ENCODE results near the gene TOMM20L. TPM values are rescaled to one million over a fixed set of nuclear protein-coding genes. Genes with fewer than 3 reads are reported as not detected.

The TOMM20L gene
- total and polyA plus RNA-seq, 2 of the 8 experiments (the other 6 are each of a cell fraction or from before 2014, with no cell fraction given), result not detected

- Histone ChIP-seq H4K8ac (ENCODE audit: extremely low read depth, insufficient read depth, low read length) (no peak overlapping the region), H3K4me1 (replicated peaks in 1 of 4; ENCODE audit: control insufficient read depth in 3 of 4, insufficient read depth in 4 of 4, low read length in 3 of 4) (no peaks in the 10 kb centered on the region), H3K9me3 (ENCODE audit: insufficient read depth in 2 of 2, low read depth in 1 of 2, low read length in 1 of 2) (no peaks in the 10 kb centered on the region), H4K20me1 (replicated peaks in 1 of 2; ENCODE audit: control insufficient read depth in 1 of 2, insufficient read depth in 2 of 2, low read length in 2 of 2) (no peaks in the 10 kb centered on the region), H3K4me3 (ENCODE audit: extremely low read depth in 1 of 4, insufficient read depth in 2 of 4, low read depth in 3 of 4, low read length in 4 of 4) (no peak overlapping the region), H2BK120ac (replicated peaks; ENCODE audit: low read depth, low read length) (no peak overlapping the region), H3K27ac (ENCODE audit: low read depth, low read length) (no peak overlapping the region), H3K14ac (ENCODE audit: insufficient read length) (no peak overlapping the region), H3K4me2 (ENCODE audit: insufficient read depth in 1 of 2, low read depth in 2 of 2, low read length in 2 of 2) (no peak overlapping the region), H2AFZ (ENCODE audit: low read length) (no peak overlapping the region), H2BK12ac (ENCODE audit: low read depth, low read length) (no peak overlapping the region), H3K4ac (replicated peaks; ENCODE audit: insufficient read length, low read depth, low read length) (no peak overlapping the region), H3K79me2 (ENCODE audit: control insufficient read depth in 1 of 2, insufficient read depth in 2 of 2, low read length in 2 of 2) (no peaks in the 10 kb centered on the region), H4K91ac (replicated peaks; ENCODE audit: insufficient read length, low read length) (no peak overlapping the region), H3K27me3 (replicated peaks in 1 of 4; ENCODE audit: control insufficient read depth in 3 of 4, extremely low read depth in 1 of 4, insufficient read depth in 3 of 4, low read length in 3 of 4) (no peaks in the 10 kb centered on the region), H3K23me2 (ENCODE audit: low read depth, low read length) (no peaks in the 10 kb centered on the region), H2BK15ac (ENCODE audit: low read length) (no peak overlapping the region), H2BK20ac (ENCODE audit: low read length) (no peak overlapping the region), H3K79me1 (ENCODE audit: low read depth, low read length) (no peaks in the 10 kb centered on the region), H3K23ac (ENCODE audit: insufficient read length) (no peak overlapping the region), H2AK5ac (ENCODE audit: low read depth, low read length) (no peak overlapping the region), H3K18ac (ENCODE audit: extremely low read depth, low read length) (no peak overlapping the region), H3K9ac (replicated peaks in 1 of 4; ENCODE audit: extremely low read depth in 1 of 4, low read depth in 3 of 4, low read length in 3 of 4) (no peak overlapping the region), H3K36me3 (ENCODE audit: control insufficient read depth in 2 of 4, insufficient read depth in 4 of 4, low read length in 3 of 4) (peaks cover 5 to 57% (median 9%) of the 10 kb centered on the region in 4 experiments; a peak in 7 of 8 replicates), H4K5ac (ENCODE audit: insufficient read length, low read depth, low read length) (no peak overlapping the region), H3K56ac (replicated peaks; ENCODE audit: insufficient read length, low read depth, low read length) (no peak overlapping the region), H2BK5ac (ENCODE audit: low read depth, low read length) (no peak overlapping the region)
- DNase-seq (ENCODE audit: low read depth in 1 of 2, low spot score in 2 of 2), result no peak
- WGBS, 2 experiments (ENCODE audit: extremely low coverage in 1 of 2, insufficient coverage in 1 of 2, insufficient read length in 1 of 2, insufficient replicate concordance in 2 of 2, low coverage in 1 of 2, low lambda C conversion rate in 2 of 2, missing lambda C conversion rate in 1 of 2), result 92% methylated on average over 1 of the region's 1 CpG; no CpG with 5 or more reads in 1 of the 2 experiments
- no peak for FAIRE-seq
- ChIA-PET CTCF (ENCODE audit: partially characterized antibody) (no interaction called here), POLR2A (ENCODE audit: partially characterized antibody) (no interaction called here)
- TF ChIP-seq HDAC2 (IDR thresholded peaks at IDR 0.05; ENCODE audit: borderline replicate concordance in 1 of 2, low read depth in 2 of 2, low read length in 2 of 2) (no peak), SP1 (IDR thresholded peaks at IDR 0.05; ENCODE audit: low read depth, low read length) (no peak), CTBP2 (IDR thresholded peaks at IDR 0.05; ENCODE audit: borderline replicate concordance, insufficient read depth, insufficient read length, low read length) (no peak), CBX5 (IDR thresholded peaks at IDR 0.05; ENCODE audit: low read depth, low read length) (no peak), NRF1 (IDR thresholded peaks at IDR 0.05; ENCODE audit: low read depth, low read length) (no peak), BCL11A (IDR thresholded peaks at IDR 0.05; ENCODE audit: low read depth in 2 of 2, low read length in 2 of 2) (no peak), ATF3 (IDR thresholded peaks at IDR 0.05; ENCODE audit: insufficient read depth, low read depth, low read length) (no peak)
These were observed 26.8 kb upstream of the TOMM20L start for GRCh38 chr14:58368956-58369355.
